Fibroblast of villous mesenchyme (primary cell): ENCODE results near the gene FAAP100. TPM values are rescaled to one million over a fixed set of nuclear protein-coding genes. Genes with fewer than 3 reads are reported as not detected.

Experiments used
- DNase-seq: peaks from one replicate; pipeline ENCODE4 v3.0.0-alpha.2; 2010; ENCODE audit warnings: low read depth
- H3K4me3 ChIP-seq: 2 replicates; pipeline ENCODE4 v1.5.1; 2011; ENCODE audit warnings: low read depth, mild to moderate bottlenecking, low read length
- CTCF ChIP-seq: IDR thresholded peaks from 2 replicates; pipeline ENCODE4 v1.5.1; 2012; ENCODE audit warnings: low read depth, mild to moderate bottlenecking, low read length; ENCODE audit not compliant: insufficient read depth
- total RNA-seq: library from RNA; depleted of rRNA; stranded (reverse); fragments of >200 nt; gene quantifications from 2 replicates; pipeline ENCODE4 v1.2.3, GENCODE V29; 2012

FAAP100 gene
- total RNA-seq, 1 donor: 27.6 TPM

DNA sequence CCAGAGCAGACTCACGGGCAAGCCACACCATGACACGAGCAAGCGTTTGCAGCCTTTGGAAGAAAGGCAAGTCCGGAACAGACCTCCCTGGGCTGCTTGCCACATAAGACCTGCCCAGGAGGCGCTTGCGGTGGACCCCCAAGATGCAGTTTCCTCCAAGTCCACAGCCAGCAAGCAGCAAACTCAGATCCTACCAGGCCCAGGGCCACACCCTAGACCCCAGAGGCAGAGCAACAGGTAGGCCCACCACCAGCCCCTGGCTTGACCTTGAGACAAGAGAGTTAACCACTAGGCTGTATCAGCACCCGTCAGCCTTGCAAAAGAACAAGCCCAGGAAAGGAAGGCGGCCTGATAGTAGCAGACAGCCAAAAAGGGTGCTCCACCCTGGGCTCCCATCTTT is 2.3 kb downstream of the FAAP100 start:
- no peak for TF ChIP-seq CTCF
- H3K4me3 ChIP-seq: no peak overlapping the region

GRCh38 chr17:81549031-81549557 is 3.1 kb downstream of the FAAP100 start:
- no peak for TF ChIP-seq CTCF
- no peak for DNase-seq
- H3K4me3 ChIP-seq: no peak overlapping the region

More for the DNA sequence above, 2.3 kb downstream of the FAAP100 start:
- DNase-seq: no peak

DNA sequence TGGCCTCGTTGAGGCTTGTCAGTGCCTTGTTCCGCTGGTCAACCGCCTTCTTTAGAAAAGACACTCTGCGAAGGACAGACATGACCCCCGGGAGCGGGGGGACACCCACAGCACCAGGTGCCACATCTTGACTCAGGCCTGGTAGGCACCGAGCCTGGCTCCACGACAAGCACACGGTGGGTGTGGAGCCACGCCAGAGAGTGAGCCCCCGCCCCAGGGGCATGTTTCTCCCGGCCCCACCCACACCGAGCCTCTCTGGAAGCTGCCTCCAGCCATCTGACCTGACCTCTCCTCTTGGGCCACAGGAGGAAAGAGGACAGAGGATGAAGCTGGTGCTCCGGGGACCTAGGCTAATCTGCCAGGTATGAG is 4.6 kb downstream of the FAAP100 start:
- no peak for DNase-seq
- no peak for TF ChIP-seq CTCF
- no peak overlapping the region for H3K4me3 ChIP-seq

- TF ChIP-seq CTCF: no peak
- DNase-seq: no peak
- H3K4me3 ChIP-seq: no peak overlapping the region
These were observed 5.1 kb downstream of the FAAP100 start for GRCh38 chr17:81546906-81547613.

- H3K4me3 ChIP-seq: no peak overlapping the region
- TF ChIP-seq CTCF: no peak
- DNase-seq: no peak
These were observed 6.8 kb downstream of the FAAP100 start for GRCh38 chr17:81545160-81545949.

DNA sequence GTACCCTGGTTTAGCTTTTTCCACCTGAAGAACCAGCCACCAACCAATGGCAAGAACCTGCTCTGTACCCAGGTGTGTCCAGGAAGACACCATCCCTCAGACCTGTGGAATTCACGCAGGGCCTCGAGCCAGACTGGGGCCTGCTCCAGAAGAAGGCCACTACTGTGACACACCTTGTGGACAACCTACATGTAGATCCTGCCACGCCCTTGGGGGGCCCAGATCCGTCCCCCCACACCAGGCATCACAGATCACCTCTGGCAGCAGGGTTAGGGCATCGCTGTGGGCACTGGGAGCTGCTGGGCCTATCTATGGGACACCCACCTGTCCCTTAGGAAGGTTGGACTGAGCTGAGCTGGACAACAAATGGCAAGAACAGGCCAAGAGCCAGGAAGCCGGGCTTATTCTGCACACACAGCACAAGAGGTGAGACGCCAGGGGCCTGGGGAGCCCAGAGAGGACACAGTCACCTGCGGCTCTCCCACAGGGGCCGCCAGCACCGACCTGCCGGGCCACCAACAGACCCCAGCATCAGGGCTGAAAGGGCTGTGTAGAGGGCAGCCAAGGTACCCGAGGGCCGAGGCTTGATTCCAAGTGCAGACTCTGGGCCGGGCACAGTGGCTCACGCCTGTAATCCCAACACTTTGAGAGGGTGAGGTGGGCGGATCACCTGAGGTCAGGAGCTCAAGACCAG is 7.7 kb downstream of the FAAP100 start:
- TF ChIP-seq CTCF: no peak
- H3K4me3 ChIP-seq: no peak overlapping the region
- DNase-seq: no peak
